ENCODE data around the gene MARK4. TPM values are rescaled to one million over a fixed set of nuclear protein-coding genes. Genes with fewer than 3 reads are reported as not detected.

MARK4 gene
- 10 to 100 TPM; 10.2 to 26.2 (median 14.4) TPM for total RNA-seq

- TF ChIP-seq CTCF (IDR thresholded peaks at IDR 0.05; ENCODE audit: low read depth): no peak
Observed at GRCh38 chr19:45250832-45251451, at the start of gene MARK4. Gene MARK4, plus strand, starts transcription at chr19:45251271. Its CDS starts 318 bp downstream, at chr19:45251589.

- no peak for TF ChIP-seq CTCF (IDR thresholded peaks at IDR 0.05; ENCODE audit: low read depth)
Observed at GRCh38 chr19:45202637-45203036, 48.4 kb upstream of the MARK4 start.

GRCh38 chr19:45205810-45206209, 45.3 kb upstream of the MARK4 start:
- TF ChIP-seq CTCF (IDR thresholded peaks at IDR 0.05; ENCODE audit: low read depth): no peak

GRCh38 chr19:45206328-45206727, 44.7 kb upstream of the MARK4 start:
- no peak for TF ChIP-seq CTCF (IDR thresholded peaks at IDR 0.05; ENCODE audit: low read depth)

GRCh38 chr19:45211751-45212381, 39.2 kb upstream of the MARK4 start:
- TF ChIP-seq CTCF (IDR thresholded peaks at IDR 0.05; ENCODE audit: low read depth): no peak

- no peak for TF ChIP-seq CTCF (IDR thresholded peaks at IDR 0.05; ENCODE audit: low read depth)
Observed at GRCh38 chr19:45213031-45213430, 38.0 kb upstream of the MARK4 start.

GRCh38 chr19:45215391-45216191, 35.5 kb upstream of the MARK4 start:
- no peak for TF ChIP-seq CTCF (IDR thresholded peaks at IDR 0.05; ENCODE audit: low read depth)
